Colonic mucosa (tissue), 4 donors: ENCODE data around the gene AUTS2. TPM values are rescaled to one million over a fixed set of nuclear protein-coding genes. Genes with fewer than 3 reads are reported as not detected.

Source experiments
- DNase-seq: peaks from one replicate; pipeline ENCODE4 v3.0.0-alpha.2; 2020
- H3K27ac ChIP-seq: fragments of 200-600 bp; one replicate; pipeline ENCODE4 v1.8.0; 2021
- H3K27me3 ChIP-seq: fragments of 200-600 bp; one replicate; pipeline ENCODE4 v1.8.0; 2021
- H3K36me3 ChIP-seq: fragments of 200-600 bp; one replicate; pipeline ENCODE4 v1.8.0; 2021
- H3K4me1 ChIP-seq: fragments of 200-600 bp; one replicate; pipeline ENCODE4 v1.8.0; 2021; ENCODE audit warnings: mild to moderate bottlenecking
- H3K4me3 ChIP-seq: fragments of 200-600 bp; one replicate; pipeline ENCODE4 v1.8.0; 2021
- H3K9ac ChIP-seq, 2 donors: one replicate each; pipeline ENCODE4 v1.7.0; 2013; ENCODE audit warnings: control low read depth in 2 of 2, low read depth in 2 of 2, low read length in 2 of 2
- H3K9me3 ChIP-seq: fragments of 200-600 bp; one replicate; pipeline ENCODE4 v1.8.0; 2021
- CTCF ChIP-seq: fragments of 200-600 bp; IDR thresholded peaks from one replicate; pipeline ENCODE4 v1.8.0; 2022; ENCODE audit warnings: antibody characterized with exemption, mild to moderate bottlenecking
- intact Hi-C: fragments of 100-400 bp; cut with DNase I; formaldehyde crosslinking; loops from one replicate; pipeline ENCODE4 v1.14.1; 2022
- total RNA-seq, 2 donors: library from RNA; stranded (reverse); fragmentation: NEBNext Ultra II Directional in 1 of 2; extraction: Animal tissue kit (Norgen Biotek cat#: 25700) in 1 of 2; gene quantifications; one replicate each; pipeline ENCODE4 v1.2.1, GENCODE V29; 2021
- donor health status: healthy.
- donor health status: DM: no; HTN: no; CAD: no.
- donor health status: DM: no; HTN: no; CAD: no.

The AUTS2 gene
- total RNA-seq, 2 donors from 2014 or later, result 39.8 to 42.3 TPM

GRCh38 chr7:70624500-70625103, 1026.3 kb downstream of the AUTS2 start:
- TF ChIP-seq CTCF, result no peak
- intact Hi-C loops, result no loop called here
- H3K27me3 ChIP-seq, result no peaks in the 10 kb centered on the region
- no peaks in the 10 kb centered on the region for H3K4me1 ChIP-seq
- H3K9ac ChIP-seq, result no peak overlapping the region
- H3K4me3 ChIP-seq, result no peak overlapping the region
- H3K27ac ChIP-seq, result no peak overlapping the region
- H3K36me3 ChIP-seq, result no peaks in the 10 kb centered on the region
- H3K9me3 ChIP-seq, result no peaks in the 10 kb centered on the region
- DNase-seq, result no peak

- H3K27me3 ChIP-seq, result no peaks in the 10 kb centered on the region
- no peaks in the 10 kb centered on the region for H3K4me1 ChIP-seq
- no peak for TF ChIP-seq CTCF
- H3K27ac ChIP-seq, result no peak overlapping the region
- DNase-seq, result no peak
- no peak overlapping the region for H3K9ac ChIP-seq
- H3K9me3 ChIP-seq, result no peaks in the 10 kb centered on the region
- no peak overlapping the region for H3K4me3 ChIP-seq
- no peaks in the 10 kb centered on the region for H3K36me3 ChIP-seq
- intact Hi-C loops, result no loop called here
Observed at GRCh38 chr7:70627461-70627860, 1029.2 kb downstream of the AUTS2 start.

GRCh38 chr7:70630440-70630817, 1032.2 kb downstream of the AUTS2 start:
- DNase-seq, result no peak
- no peaks in the 10 kb centered on the region for H3K36me3 ChIP-seq
- intact Hi-C loops, result no loop called here
- no peak for TF ChIP-seq CTCF
- H3K27me3 ChIP-seq, result no peaks in the 10 kb centered on the region
- no peak overlapping the region for H3K9ac ChIP-seq
- H3K4me3 ChIP-seq, result no peak overlapping the region
- H3K9me3 ChIP-seq, result no peaks in the 10 kb centered on the region
- no peak overlapping the region for H3K27ac ChIP-seq
- no peaks in the 10 kb centered on the region for H3K4me1 ChIP-seq

- Histone ChIP-seq H3K27ac (no peak overlapping the region), H3K4me3 (no peak overlapping the region), H3K36me3 (no peaks in the 10 kb centered on the region), H3K4me1 (no peaks in the 10 kb centered on the region), H3K9ac (no peak overlapping the region), H3K27me3 (no peaks in the 10 kb centered on the region), H3K9me3 (no peaks in the 10 kb centered on the region)
- TF ChIP-seq CTCF, result no peak
- no peak for DNase-seq
- intact Hi-C loops, result no loop called here
Observed at GRCh38 chr7:70630818-70631457, 1032.7 kb downstream of the AUTS2 start.

GRCh38 chr7:70631718-70632117, 1033.4 kb downstream of the AUTS2 start:
- no peak for DNase-seq
- Histone ChIP-seq H3K36me3 (no peaks in the 10 kb centered on the region), H3K27me3 (no peaks in the 10 kb centered on the region), H3K4me3 (no peak overlapping the region), H3K27ac (no peak overlapping the region), H3K9me3 (no peaks in the 10 kb centered on the region), H3K4me1 (no peaks in the 10 kb centered on the region), H3K9ac (no peak overlapping the region)
- intact Hi-C loops, result no loop called here
- no peak for TF ChIP-seq CTCF
